Epithelial cell of esophagus (primary cell): ENCODE data around the gene ATG16L1.

ENCODE experiments used
- DNase-seq: peaks from one replicate; pipeline ENCODE4 v3.0.0; 2010; ENCODE audit warnings: low read depth
- H3K4me3 ChIP-seq: 2 replicates; pipeline ENCODE4 v1.5.1; 2011; ENCODE audit warnings: mild to moderate bottlenecking, low read length, control low read depth
- TF ChIP-seq, protein P1 (sequence below): IDR thresholded peaks from 2 replicates; pipeline ENCODE4 v1.5.1; 2011; ENCODE audit warnings: low read depth, mild to moderate bottlenecking, low read length, control low read depth, inconsistent platforms; ENCODE audit not compliant: insufficient read depth; ENCODE audit errors: missing control alignments

ATG16L1 gene

DNA sequence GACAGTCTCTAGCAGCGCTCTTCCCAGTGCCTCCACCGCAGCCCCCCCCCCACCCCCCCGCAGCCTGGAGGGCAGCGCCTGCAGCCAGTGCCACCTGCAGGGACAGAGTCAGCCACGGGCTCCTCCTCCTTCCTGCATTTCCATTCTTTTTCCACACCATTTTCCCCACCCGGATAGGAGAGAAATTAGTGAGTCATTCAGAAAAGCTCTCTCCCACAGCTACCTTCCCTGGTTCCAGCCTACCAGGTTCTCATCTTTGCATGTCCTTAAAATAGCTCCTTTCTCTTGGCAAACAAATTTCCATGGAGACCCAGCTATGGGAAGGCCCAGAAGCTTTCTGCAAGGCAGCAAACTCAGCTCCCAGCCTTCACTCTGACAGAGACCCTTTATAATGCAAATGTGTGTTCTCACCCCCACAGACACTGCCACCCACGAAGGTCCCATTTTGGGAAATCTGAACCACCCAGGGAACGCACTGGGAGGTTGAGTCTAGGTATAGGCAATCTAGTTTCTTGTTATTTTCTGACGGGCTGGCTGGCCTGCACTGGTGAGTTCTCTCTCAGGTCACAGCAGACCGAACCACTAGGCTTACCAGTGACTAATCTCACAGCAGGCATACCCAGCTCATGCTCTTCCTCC, 41.8 kb upstream of the ATG16L1 start:
- DNase-seq: peak; percentile 56
- H3K4me3 ChIP-seq: no peak overlapping the region
- TF ChIP-seq, protein P1, sequence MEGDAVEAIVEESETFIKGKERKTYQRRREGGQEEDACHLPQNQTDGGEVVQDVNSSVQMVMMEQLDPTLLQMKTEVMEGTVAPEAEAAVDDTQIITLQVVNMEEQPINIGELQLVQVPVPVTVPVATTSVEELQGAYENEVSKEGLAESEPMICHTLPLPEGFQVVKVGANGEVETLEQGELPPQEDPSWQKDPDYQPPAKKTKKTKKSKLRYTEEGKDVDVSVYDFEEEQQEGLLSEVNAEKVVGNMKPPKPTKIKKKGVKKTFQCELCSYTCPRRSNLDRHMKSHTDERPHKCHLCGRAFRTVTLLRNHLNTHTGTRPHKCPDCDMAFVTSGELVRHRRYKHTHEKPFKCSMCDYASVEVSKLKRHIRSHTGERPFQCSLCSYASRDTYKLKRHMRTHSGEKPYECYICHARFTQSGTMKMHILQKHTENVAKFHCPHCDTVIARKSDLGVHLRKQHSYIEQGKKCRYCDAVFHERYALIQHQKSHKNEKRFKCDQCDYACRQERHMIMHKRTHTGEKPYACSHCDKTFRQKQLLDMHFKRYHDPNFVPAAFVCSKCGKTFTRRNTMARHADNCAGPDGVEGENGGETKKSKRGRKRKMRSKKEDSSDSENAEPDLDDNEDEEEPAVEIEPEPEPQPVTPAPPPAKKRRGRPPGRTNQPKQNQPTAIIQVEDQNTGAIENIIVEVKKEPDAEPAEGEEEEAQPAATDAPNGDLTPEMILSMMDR: no peak

DNA sequence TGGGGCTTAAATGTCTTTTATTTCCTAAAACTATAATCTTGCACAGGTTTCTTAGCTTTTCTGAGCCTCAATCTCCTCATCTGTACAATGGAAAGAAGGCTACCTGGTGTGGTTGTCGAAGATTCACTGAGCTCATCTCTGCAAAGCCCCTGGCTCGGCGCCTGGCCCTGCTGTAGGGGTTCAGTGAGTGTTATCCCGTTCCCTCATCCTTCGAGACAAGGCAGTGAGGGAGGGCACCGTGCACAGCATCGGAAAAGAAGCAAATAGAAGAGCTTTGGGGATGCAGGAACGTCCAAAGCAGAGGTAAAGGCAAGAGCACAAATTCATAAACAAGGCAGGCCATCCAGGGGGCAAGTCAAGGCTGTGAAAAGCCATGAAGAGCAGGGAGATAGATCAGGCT, 41.2 kb upstream of the ATG16L1 start:
- DNase-seq: no peak
- TF ChIP-seq, protein P1: no peak
- H3K4me3 ChIP-seq: no peak overlapping the region

DNA sequence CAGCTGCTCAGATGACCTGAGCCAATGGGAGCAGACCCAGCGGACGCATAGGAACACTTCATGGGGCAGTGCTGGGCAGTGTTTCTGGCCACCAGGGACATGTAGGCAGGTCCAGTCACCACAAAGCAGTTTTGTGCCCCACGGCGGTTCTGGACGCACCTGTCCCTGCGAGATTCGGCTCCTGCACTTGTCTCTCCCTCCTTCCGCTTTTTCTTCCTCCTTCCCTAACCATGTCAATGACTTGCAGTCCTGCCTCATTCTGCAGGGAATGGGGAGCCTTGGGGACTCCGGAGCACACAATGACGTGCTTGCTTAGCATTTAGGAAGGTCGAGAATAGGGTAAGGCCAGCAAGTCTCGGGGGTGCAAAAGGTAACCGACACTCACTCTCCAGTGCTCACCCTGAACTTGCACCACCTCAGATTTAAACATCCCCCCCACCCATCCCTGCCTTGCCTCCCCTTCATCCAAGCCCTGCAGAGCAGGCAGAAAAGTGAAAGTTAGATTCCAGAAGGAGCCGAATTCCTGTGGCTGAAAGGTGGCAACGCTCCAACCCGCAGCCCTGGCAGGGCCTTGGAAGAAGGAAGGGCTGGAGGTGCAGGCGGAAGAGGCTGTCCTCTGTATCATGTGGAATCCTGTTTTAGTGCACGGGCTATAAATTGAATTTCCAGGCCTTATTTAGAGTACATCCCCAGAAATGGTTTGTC, 40.5 kb upstream of the ATG16L1 start:
- TF ChIP-seq, protein P1: no peak
- H3K4me3 ChIP-seq: peak overlapping the region; percentile 6
- peak; percentile 92 for DNase-seq

DNA sequence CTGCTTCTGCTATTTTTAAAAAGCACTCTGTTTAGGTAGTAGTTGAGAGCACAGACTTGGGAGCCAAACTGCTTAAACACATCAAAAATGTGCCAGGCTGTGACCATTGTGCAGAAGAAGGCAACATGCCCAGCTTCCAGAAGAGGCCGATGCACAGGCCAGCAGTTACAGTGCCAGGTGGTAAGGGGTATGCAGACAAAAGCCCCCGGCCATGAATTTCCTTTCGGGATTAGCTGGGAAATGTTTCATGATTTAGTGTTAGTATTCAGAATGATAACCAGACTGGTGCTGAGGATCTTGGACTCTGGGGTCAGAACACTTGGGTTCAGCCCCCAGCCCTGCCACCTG, 40.0 kb upstream of the ATG16L1 start:
- no peak for DNase-seq
- TF ChIP-seq, protein P1: no peak
- H3K4me3 ChIP-seq: no peak overlapping the region

DNA sequence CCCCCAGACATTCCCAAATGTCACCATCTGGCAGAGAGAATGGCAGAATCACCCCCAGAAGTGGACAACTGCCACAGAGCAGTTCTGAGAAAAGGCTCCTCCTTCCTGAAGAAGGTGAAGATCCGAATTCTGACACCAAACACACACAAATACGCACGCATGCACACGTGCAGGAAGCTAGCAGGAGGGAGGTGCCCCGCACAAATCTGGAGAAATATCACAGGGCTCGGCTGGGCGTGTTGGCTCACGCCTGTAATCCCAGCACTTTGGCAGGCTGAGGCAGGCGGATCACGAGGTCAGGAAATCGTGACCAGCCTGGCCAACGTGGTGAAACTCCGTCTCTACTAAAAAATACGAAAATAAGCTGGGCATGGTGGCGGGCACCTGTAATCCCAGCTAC, 38.5 kb upstream of the ATG16L1 start:
- no peak overlapping the region for H3K4me3 ChIP-seq
- TF ChIP-seq, protein P1: no peak
- DNase-seq: peak; percentile 84

DNA sequence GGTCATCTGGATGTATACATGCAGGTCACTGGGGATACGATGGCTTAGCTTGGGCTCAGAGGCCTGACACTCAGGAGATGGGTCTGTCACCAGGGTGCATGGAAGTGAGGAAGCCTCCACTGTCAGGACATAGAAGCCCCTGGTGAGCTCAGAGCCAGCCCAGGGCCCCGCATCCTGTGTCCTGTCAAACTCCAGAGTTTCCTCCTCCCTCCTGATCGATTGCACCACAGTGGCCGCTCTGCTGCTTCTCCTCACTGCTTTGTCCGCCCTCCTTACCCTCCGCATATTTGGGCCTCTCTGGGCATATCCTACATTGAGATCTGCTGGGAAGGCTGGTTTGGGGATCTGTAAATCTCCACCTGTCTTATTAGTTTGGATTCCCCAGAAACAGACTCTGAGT, 37.5 kb upstream of the ATG16L1 start:
- TF ChIP-seq, protein P1: no peak
- no peak for DNase-seq
- H3K4me3 ChIP-seq: no peak overlapping the region
